SK-N-SH (cell line): ENCODE data around the gene ADD3. TPM values are rescaled to one million over a fixed set of nuclear protein-coding genes. Genes with fewer than 3 reads are reported as not detected.

Source experiments
- CTCF ChIA-PET: fragments of 300-600, 350-600 bp; formaldehyde crosslinking; extraction: SDS; loops from one replicate; lab custom pipeline; 2021; lab: Yijun Ruan, JAX
- POLR2A ChIA-PET: fragments of 350-600 bp; sonication (Branson Sonifier 250); formaldehyde crosslinking; extraction: SDS; loops from one replicate; lab custom pipeline; 2020; ENCODE audit warnings: antibody characterized with exemption, inconsistent platforms; lab: Yijun Ruan, JAX
- DNase-seq: peaks from one replicate; pipeline ENCODE4 v3.0.0; 2012
- H2AFZ ChIP-seq: fragments of 200-600 bp; sonication (generic); 2 replicates; pipeline ENCODE4 v1.8.1; 2016; ENCODE audit warnings: antibody characterized with exemption, mild to moderate bottlenecking, low read depth
- H3F3A ChIP-seq: fragments of 200-600 bp; sonication (generic); replicated peaks from 2 replicates; pipeline ENCODE3; 2016; ENCODE audit warnings: antibody characterized with exemption, mild to moderate bottlenecking; ENCODE audit not compliant: insufficient read depth
- H3K27ac ChIP-seq, 2 experiments: fragments of 200-500 bp in 1 of 2; fragments of 200-600 bp in 1 of 2; sonication (Bioruptor generic) in 1 of 2; sonication (generic), shearing (Covaris generic) in 1 of 2; 2 replicates each; pipeline versions ENCODE4 v1.5.1 to v1.6.1; 2014 to 2016; ENCODE audit warnings: low read depth in 2 of 2, inconsistent platforms in 1 of 2, low read length in 1 of 2, mild to moderate bottlenecking in 1 of 2, mixed read lengths in 1 of 2
- H3K27me3 ChIP-seq: fragments of 200-600 bp; sonication (generic), shearing (Covaris generic); 2 replicates; pipeline ENCODE4 v1.6.1; 2016; ENCODE audit warnings: mixed run types; ENCODE audit not compliant: insufficient read depth
- H3K36me3 ChIP-seq, 2 experiments: fragments of 200-500 bp in 1 of 2; fragments of 200-600 bp in 1 of 2; sonication (Bioruptor generic) in 1 of 2; sonication (generic) in 1 of 2; replicated peaks in 1 of 2; 2 replicates each; pipeline versions ENCODE3 to v1.5.1; 2014 to 2016; ENCODE audit warnings: low read length in 1 of 2, mild to moderate bottlenecking in 1 of 2; ENCODE audit not compliant: insufficient read depth in 2 of 2, control insufficient read depth in 1 of 2
- H3K4me1 ChIP-seq, 2 experiments: fragments of 200-500 bp in 1 of 2; fragments of 200-600 bp in 1 of 2; sonication (Bioruptor generic) in 1 of 2; sonication (generic), shearing (Covaris generic) in 1 of 2; 2 replicates each; pipeline versions ENCODE4 v1.5.1 to v1.6.1; 2014 to 2016; ENCODE audit warnings: low read depth in 1 of 2, low read length in 1 of 2, mixed run types in 1 of 2; ENCODE audit not compliant: insufficient read depth in 2 of 2, control insufficient read depth in 1 of 2
- H3K4me2 ChIP-seq: fragments of 200-600 bp; sonication (generic), shearing (Covaris generic); 2 replicates; pipeline ENCODE4 v1.6.1; 2017; ENCODE audit warnings: mixed run types
- H3K4me3 ChIP-seq, 2 experiments: fragments of 200-500 bp in 1 of 2; fragments of 200-600 bp in 1 of 2; sonication (Bioruptor generic) in 1 of 2; sonication (generic), shearing (Covaris generic) in 1 of 2; 2 replicates each; pipeline versions ENCODE4 v1.5.1 to v1.8.1; 2014 to 2016; ENCODE audit warnings: low read depth in 2 of 2, inconsistent platforms in 1 of 2, low read length in 1 of 2, mild to moderate bottlenecking in 1 of 2, mixed read lengths in 1 of 2, moderate library complexity in 1 of 2
- H3K79me2 ChIP-seq: fragments of 200-600 bp; sonication (generic); 2 replicates; pipeline ENCODE4 v1.8.1; 2017; ENCODE audit warnings: mild to moderate bottlenecking; ENCODE audit not compliant: insufficient read depth
- H3K9ac ChIP-seq: fragments of 200-600 bp; sonication (generic); 2 replicates; pipeline ENCODE4 v1.6.1; 2017; ENCODE audit warnings: mixed run types
- H3K9me2 ChIP-seq: fragments of 200-600 bp; sonication (generic); 2 replicates; pipeline ENCODE4 v1.6.1; 2017; ENCODE audit warnings: mixed run types
- H3K9me3 ChIP-seq: fragments of 200-600 bp; sonication (generic); 2 replicates; pipeline ENCODE4 v1.6.1; 2017; ENCODE audit warnings: mixed run types, mild to moderate bottlenecking, moderate library complexity
- H4K20me1 ChIP-seq: fragments of 200-600 bp; sonication (generic); 2 replicates; pipeline ENCODE4 v1.6.1; 2017; ENCODE audit warnings: mild to moderate bottlenecking, mixed run types; ENCODE audit not compliant: insufficient read depth
- CTCF ChIP-seq: fragments of 200-600 bp; sonication (generic); IDR thresholded peaks from 2 replicates; pipeline ENCODE4 v1.6.1; 2017; ENCODE audit warnings: antibody characterized with exemption, mild to moderate bottlenecking, moderate library complexity
- ELF1 ChIP-seq: IDR thresholded peaks from 2 replicates; pipeline ENCODE4 v1.4.0; 2012
- EP300 ChIP-seq, 2 experiments: IDR thresholded peaks; 2 replicates each; pipeline versions ENCODE4 v1.4.0 to v1.6.1; 2012; ENCODE audit warnings: borderline replicate concordance in 1 of 2, low read depth in 1 of 2, low read length in 1 of 2
- EZH2phosphoT487 ChIP-seq: fragments of 200-600 bp; sonication (generic); IDR thresholded peaks from 2 replicates; pipeline ENCODE4 v1.6.1; 2017; ENCODE audit warnings: low read depth, mixed run types, mild to moderate bottlenecking, antibody characterized with exemption, moderate library complexity, borderline replicate concordance
- JUND ChIP-seq: IDR thresholded peaks from 2 replicates; pipeline ENCODE4 v1.4.0; 2012
- MEF2A ChIP-seq: IDR thresholded peaks from 2 replicates; pipeline ENCODE4 v1.4.0; 2012; ENCODE audit warnings: low read depth, borderline replicate concordance
- NFIC ChIP-seq: IDR thresholded peaks from 2 replicates; pipeline ENCODE4 v1.4.0; 2012; ENCODE audit warnings: borderline replicate concordance
- NRF1 ChIP-seq: IDR thresholded peaks from 2 replicates; pipeline ENCODE4 v1.6.1; 2012; ENCODE audit warnings: low read depth, mild to moderate bottlenecking, low read length
- POLR2AphosphoS5 ChIP-seq: IDR thresholded peaks from 2 replicates; pipeline ENCODE4 v1.6.1; 2012; ENCODE audit warnings: low read depth, low read length
- REST ChIP-seq: IDR thresholded peaks from 2 replicates; pipeline ENCODE4 v1.6.1; 2012; ENCODE audit warnings: mild to moderate bottlenecking, low read depth, low read length, moderate library complexity
- SMC3 ChIP-seq: IDR thresholded peaks from 2 replicates; pipeline ENCODE4 v1.6.1; 2012; ENCODE audit warnings: low read depth, low read length, improper control_type of control experiment
- TCF12 ChIP-seq: IDR thresholded peaks from 2 replicates; pipeline ENCODE4 v1.4.0; 2012
- USF1 ChIP-seq: IDR thresholded peaks from 2 replicates; pipeline ENCODE4 v1.4.0; 2012; ENCODE audit warnings: low read depth, borderline replicate concordance
- USF2 ChIP-seq: fragments of 150-350 bp; IDR thresholded peaks from 2 replicates; pipeline ENCODE4 v1.6.1; 2017; ENCODE audit warnings: antibody characterized with exemption, low read length, low read depth, borderline replicate concordance
- YY1 ChIP-seq: IDR thresholded peaks from 2 replicates; pipeline ENCODE4 v1.4.0; 2012; ENCODE audit warnings: low read depth, mild to moderate bottlenecking
- ZBTB33 ChIP-seq: IDR thresholded peaks from 2 replicates; pipeline ENCODE4 v1.4.0; 2012; ENCODE audit warnings: low read depth, borderline replicate concordance
- whole genome bisulfite sequencing: methylation state at CpG from one replicate; pipeline ENCODE4 v1.1.6; 2017; ENCODE audit warnings: low lambda C conversion rate; 5-methylcytosine and 5-hydroxymethylcytosine counted together
- polyA plus RNA-seq, 3 experiments: library from polyadenylated mRNA; depleted of rRNA; stranded (reverse); fragments of >200 nt; gene quantifications; 2 replicates each; pipeline ENCODE4 v1.2.3, GENCODE V29; 2012

The ADD3 gene
- polyA plus RNA-seq, 1 of the 3 experiments (the other 2 are of a cell fraction), result 27.6 TPM

GRCh38 chr10:110141871-110142635 lies 134.3 kb downstream of the ADD3 start:
- no peaks in the 10 kb centered on the region for H3K27me3 ChIP-seq
- no peak for DNase-seq
- H3K9ac ChIP-seq, result no peak overlapping the region
- H3K36me3 ChIP-seq, result no peaks in the 10 kb centered on the region
- peaks cover 0 to 8% of the 10 kb centered on the region in 2 experiments; a peak in 1 of 4 replicates for H3K4me1 ChIP-seq
- 74% methylated on average over 7 of the region's 9 CpGs for WGBS
- H3K9me2 ChIP-seq, result no peaks in the 10 kb centered on the region
- H3K9me3 ChIP-seq, result no peaks in the 10 kb centered on the region
- H4K20me1 ChIP-seq, result no peaks in the 10 kb centered on the region
- peaks cover 16% of the 10 kb centered on the region for H3F3A ChIP-seq
- H3K27ac ChIP-seq, result no peak overlapping the region; a peak in 1 of 4 replicates
- no peak overlapping the region for H3K4me2 ChIP-seq
- no peak overlapping the region for H3K4me3 ChIP-seq
- CTCF ChIA-PET, result interaction anchor here (0.7 to 4.9 kb wide), 5 partner anchors 65 to 258 kb away, joined by 3 to 51 read pairs (median 4); partner anchors contain the start of gene MXI1
- no peaks in the 10 kb centered on the region for H3K79me2 ChIP-seq
- TF ChIP-seq NRF1 (no peak), JUND (no peak), MEF2A (no peak), POLR2AphosphoS5 (no peak), YY1 (no peak), REST (no peak)
- POLR2A ChIA-PET, result interaction anchor here (0.5 kb wide), 1 partner anchor 38 kb away, joined by 5 read pairs; no protein-coding TSS in a partner anchor
- no peak overlapping the region for H2AFZ ChIP-seq

GRCh38 chr10:110142965-110143364 lies 135.2 kb downstream of the ADD3 start:
- Histone ChIP-seq H3K4me2 (no peak overlapping the region), H2AFZ (no peak overlapping the region), H3K27me3 (no peaks in the 10 kb centered on the region), H3K4me3 (no peak overlapping the region), H3K79me2 (no peaks in the 10 kb centered on the region), H4K20me1 (no peaks in the 10 kb centered on the region), H3K4me1 (peaks cover 0 to 8% of the 10 kb centered on the region in 2 experiments; a peak in 1 of 4 replicates), H3K9ac (no peak overlapping the region), H3K9me2 (no peaks in the 10 kb centered on the region), H3K9me3 (no peaks in the 10 kb centered on the region), H3F3A (peaks cover 12% of the 10 kb centered on the region), H3K27ac (no peak overlapping the region), H3K36me3 (no peaks in the 10 kb centered on the region)
- POLR2A ChIA-PET, result no interaction called here
- DNase-seq, result no peak
- 85% methylated on average over 6 of the region's 6 CpGs for WGBS
- CTCF ChIA-PET, result interaction anchor here (0.8 to 3.7 kb wide), 5 partner anchors 9 to 259 kb away, joined by 3 to 15 read pairs (median 4); partner anchors contain the start of gene MXI1
- TF ChIP-seq ZBTB33 (no peak), USF2 (no peak), NFIC (no peak), JUND (no peak), EZH2phosphoT487 (no peak), TCF12 (no peak), ELF1 (no peak), CTCF (no peak), EP300 (IDR thresholded peaks at IDR 0.05; ENCODE audit: borderline replicate concordance in 1 of 2, low read depth in 1 of 2, low read length in 1 of 2) (no peak), YY1 (no peak), USF1 (no peak), SMC3 (no peak)
